HCT116 (cell line): ENCODE data around the gene MYL4. TPM values are rescaled to one million over a fixed set of nuclear protein-coding genes. Genes with fewer than 3 reads are reported as not detected.

Experiments used
- ATAC-seq: fragments of 200-7000 bp; cut with Tn5 transposase; 2 replicates; pipeline ENCODE4 v1.9.1; 2020; ENCODE audit warnings: mild to moderate bottlenecking, moderate library complexity
- BruUV-seq: library from RNA; stranded (reverse); fragments of 400-500 nt; replicated peaks from 2 replicates; lab custom pipeline; 2021; lab: Mats Ljungman, UMichigan
- CTCF ChIA-PET: fragments of 300-600 bp; sonication (Branson Sonifier 250); formaldehyde crosslinking; loops from one replicate; lab custom pipeline; 2021; ENCODE audit warnings: antibody characterized with exemption; lab: Charles Lee
- POLR2A ChIA-PET: fragments of 300-600, 350-600 bp; sonication (Branson Sonifier 250); formaldehyde crosslinking; loops from one replicate; lab custom pipeline; 2021; ENCODE audit warnings: antibody characterized with exemption; lab: Charles Lee
- RAD21 ChIA-PET, 2 experiments: fragments of 300-600 bp; sonication (Branson Sonifier 250); formaldehyde crosslinking; loops; one replicate each; lab custom pipeline; 2023; ENCODE audit warnings: low total read pairs in 2 of 2; ENCODE audit not compliant: uncharacterized antibody in 2 of 2, unreplicated experiment in 2 of 2, low non-redundant PET in 1 of 2; lab: Charles Lee
- DNase-seq: peaks from one replicate; pipeline ENCODE4 v3.0.0-alpha.2; 2010; ENCODE audit warnings: low read depth, low spot score
- H2AFZ ChIP-seq: fragments of 200-600 bp; shearing (Covaris generic), sonication (generic); 2 replicates; pipeline ENCODE4 v1.6.1; 2017; ENCODE audit warnings: low read depth, mixed run types, mixed read lengths, antibody characterized with exemption, low read length; ENCODE audit not compliant: poor library complexity, severe bottlenecking
- H3K27ac ChIP-seq: 2 replicates; pipeline ENCODE4 v1.5.1; 2012; ENCODE audit warnings: low read depth, low read length
- H3K27me3 ChIP-seq: fragments of 200-600 bp; sonication (generic); 2 replicates; pipeline ENCODE4 v1.6.1; 2016; ENCODE audit warnings: mixed run types, low read length, mixed read lengths; ENCODE audit not compliant: insufficient read depth
- H3K36me3 ChIP-seq, 2 experiments: fragments of 200-500 bp in 1 of 2; fragments of 200-600 bp in 1 of 2; sonication (Bioruptor generic) in 1 of 2; sonication (generic) in 1 of 2; 2 replicates each; pipeline versions ENCODE4 v1.5.1 to v1.6.1; 2014 to 2016; ENCODE audit warnings: low read length in 2 of 2, inconsistent platforms in 1 of 2, mixed read lengths in 1 of 2, mixed run types in 1 of 2; ENCODE audit not compliant: insufficient read depth in 2 of 2, control insufficient read depth in 1 of 2
- H3K4me1 ChIP-seq, 2 experiments: fragments of 200-600 bp in 1 of 2; sonication (generic) in 1 of 2; 2 replicates each; pipeline versions ENCODE4 v1.5.1 to v1.6.1; 2012 to 2017; ENCODE audit warnings: low read length in 2 of 2, inconsistent platforms in 1 of 2, mild to moderate bottlenecking in 1 of 2, mixed read lengths in 1 of 2, mixed run types in 1 of 2, moderate library complexity in 1 of 2; ENCODE audit not compliant: insufficient read depth in 2 of 2, control insufficient read depth in 1 of 2
- H3K4me2 ChIP-seq: fragments of 200-600 bp; sonication (generic); 2 replicates; pipeline ENCODE4 v1.6.1; 2017; ENCODE audit warnings: mixed run types, low read length, mixed read lengths
- H3K4me3 ChIP-seq, 2 experiments: fragments of 200-600 bp in 1 of 2; sonication (generic) in 1 of 2; replicated peaks in 1 of 2; 2 replicates each; pipeline ENCODE4 v1.5.1; 2011 to 2016; ENCODE audit warnings: low read length in 2 of 2, control low read depth in 1 of 2, low read depth in 1 of 2, mild to moderate bottlenecking in 1 of 2, mixed read lengths in 1 of 2, mixed run types in 1 of 2
- H3K79me2 ChIP-seq: fragments of 200-600 bp; sonication (generic); 2 replicates; pipeline ENCODE4 v1.6.1; 2017; ENCODE audit warnings: mild to moderate bottlenecking, mixed run types, low read length, moderate library complexity, mixed read lengths; ENCODE audit not compliant: insufficient read depth
- H3K9ac ChIP-seq: fragments of 200-600 bp; sonication (generic); 2 replicates; pipeline ENCODE4 v1.6.1; 2016; ENCODE audit warnings: low read length, mixed read lengths
- H3K9me2 ChIP-seq: fragments of 200-600 bp; sonication (generic), shearing (Covaris generic); 2 replicates; pipeline ENCODE4 v1.6.1; 2017; ENCODE audit warnings: mixed run types, mild to moderate bottlenecking, moderate library complexity; ENCODE audit not compliant: insufficient read depth
- H3K9me3 ChIP-seq, 2 experiments: fragments of 200-500 bp in 1 of 2; fragments of 200-600 bp in 1 of 2; sonication (Bioruptor generic) in 1 of 2; sonication (generic) in 1 of 2; 2 replicates each; pipeline ENCODE4 v1.6.1; 2014 to 2017; ENCODE audit warnings: low read length in 2 of 2, mixed read lengths in 2 of 2, inconsistent platforms in 1 of 2, low read depth in 1 of 2, mild to moderate bottlenecking in 1 of 2, mixed run types in 1 of 2, moderate library complexity in 1 of 2; ENCODE audit not compliant: control insufficient read depth in 1 of 2, insufficient read depth in 1 of 2
- H4K20me1 ChIP-seq: fragments of 200-600 bp; sonication (generic), shearing (Covaris generic); 2 replicates; pipeline ENCODE4 v1.6.1; 2017; ENCODE audit warnings: mixed run types, mild to moderate bottlenecking, moderate library complexity; ENCODE audit not compliant: insufficient read depth
- CBX3 ChIP-seq: IDR thresholded peaks from 2 replicates; pipeline ENCODE4 v1.6.1; 2012; ENCODE audit warnings: low read depth
- CEBPB ChIP-seq: IDR thresholded peaks from 2 replicates; pipeline ENCODE4 v1.6.1; 2012; ENCODE audit warnings: low read depth
- EGR1 ChIP-seq: IDR thresholded peaks from 2 replicates; pipeline ENCODE4 v1.6.1; 2012; ENCODE audit warnings: low read depth
- ELF1 ChIP-seq: IDR thresholded peaks from 2 replicates; pipeline ENCODE4 v1.6.1; 2012; ENCODE audit warnings: low read depth, borderline replicate concordance
- JUND ChIP-seq: IDR thresholded peaks from 2 replicates; pipeline ENCODE4 v1.6.1; 2012
- POLR2AphosphoS5 ChIP-seq: IDR thresholded peaks from 2 replicates; pipeline ENCODE4 v1.6.1; 2011; ENCODE audit warnings: mild to moderate bottlenecking, low read depth, low read length, moderate library complexity
- RAD21 ChIP-seq: IDR thresholded peaks from 2 replicates; pipeline ENCODE4 v1.6.1; 2012; ENCODE audit warnings: low read depth, mild to moderate bottlenecking
- SIN3A ChIP-seq: IDR thresholded peaks from 2 replicates; pipeline ENCODE4 v1.6.1; 2012; ENCODE audit warnings: low read depth
- SP1 ChIP-seq: IDR thresholded peaks from 2 replicates; pipeline ENCODE4 v1.6.1; 2012; ENCODE audit warnings: low read depth
- SRF ChIP-seq: IDR thresholded peaks from 2 replicates; pipeline ENCODE4 v1.6.1; 2012; ENCODE audit warnings: low read depth
- TCF7L2 ChIP-seq: IDR thresholded peaks from 2 replicates; pipeline ENCODE4 v1.7.0; 2011; ENCODE audit warnings: borderline replicate concordance, inconsistent platforms; ENCODE audit not compliant: insufficient read depth, insufficient read length; ENCODE audit errors: extremely low read depth
- YY1 ChIP-seq: IDR thresholded peaks from 2 replicates; pipeline ENCODE4 v1.6.1; 2011; ENCODE audit warnings: low read length, low read depth, moderate library complexity, mild to moderate bottlenecking; ENCODE audit not compliant: insufficient replicate concordance; ENCODE audit errors: extremely low read depth
- ZFX ChIP-seq: fragments of 450-650 bp; IDR thresholded peaks from 2 replicates; pipeline ENCODE4 v1.6.1; 2017
- intact Hi-C: fragments of 100-400 bp; cut with micrococcal nuclease; formaldehyde crosslinking; loops from 2 replicates; pipeline ENCODE4 v1.10.0; 2022
- total RNA-seq: library from RNA; stranded (reverse); gene quantifications from one replicate; pipeline ENCODE4 v1.2.1, GENCODE V29; 2021; ENCODE audit not compliant: unreplicated experiment
- TF ChIP-seq, protein P1 (sequence below): IDR thresholded peaks from 2 replicates; pipeline ENCODE4 v1.6.1; 2012
- TF ChIP-seq, protein P2 (sequence below): IDR thresholded peaks from 2 replicates; pipeline ENCODE4 v1.6.1; 2012
- TF ChIP-seq, protein P3 (sequence below), 3 experiments: fragments of 200-600 bp in 1 of 3; sonication (generic) in 1 of 3; IDR thresholded peaks in 2 of 3; conservative IDR thresholded peaks in 1 of 3; 2 replicates each; pipeline ENCODE4 v1.5.1; 2012 to 2017; ENCODE audit warnings: low read depth in 2 of 3, low read length in 2 of 3, antibody characterized with exemption in 1 of 3, borderline replicate concordance in 1 of 3, control low read depth in 1 of 3, mild to moderate bottlenecking in 1 of 3, mixed read lengths in 1 of 3, mixed run types in 1 of 3, moderate library complexity in 1 of 3; ENCODE audit not compliant: insufficient read depth in 1 of 3
- TF ChIP-seq, protein P4 (sequence below): IDR thresholded peaks from 2 replicates; pipeline ENCODE4 v1.6.1; 2012; ENCODE audit warnings: low read depth

The MYL4 gene
- total RNA-seq, 1 experiment from 2014 or later: 0.32 TPM

DNA sequence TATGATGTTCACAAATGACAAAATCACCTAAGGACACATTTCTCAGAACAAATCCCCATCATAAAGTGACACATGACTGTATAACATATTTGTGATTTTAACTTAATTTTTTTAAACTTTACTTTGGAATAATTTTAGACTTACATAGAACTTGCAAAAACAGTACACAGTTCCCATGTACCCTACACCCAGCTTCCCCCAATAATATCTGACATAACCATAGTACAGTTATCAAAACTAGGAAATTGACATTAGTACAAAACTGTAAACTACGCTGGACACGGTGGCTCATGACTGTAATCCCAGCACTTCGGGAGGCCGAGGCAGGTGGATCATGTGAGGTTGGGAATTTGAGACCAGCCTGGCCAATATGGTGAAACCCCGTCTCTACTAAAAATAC, 44.9 kb upstream of the MYL4 start (continued):
- TF ChIP-seq, protein P1, sequence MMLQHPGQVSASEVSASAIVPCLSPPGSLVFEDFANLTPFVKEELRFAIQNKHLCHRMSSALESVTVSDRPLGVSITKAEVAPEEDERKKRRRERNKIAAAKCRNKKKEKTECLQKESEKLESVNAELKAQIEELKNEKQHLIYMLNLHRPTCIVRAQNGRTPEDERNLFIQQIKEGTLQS: no peak
- TF ChIP-seq, protein P2, sequence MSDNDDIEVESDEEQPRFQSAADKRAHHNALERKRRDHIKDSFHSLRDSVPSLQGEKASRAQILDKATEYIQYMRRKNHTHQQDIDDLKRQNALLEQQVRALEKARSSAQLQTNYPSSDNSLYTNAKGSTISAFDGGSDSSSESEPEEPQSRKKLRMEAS: no peak
- TF ChIP-seq EGR1: no peak

DNA sequence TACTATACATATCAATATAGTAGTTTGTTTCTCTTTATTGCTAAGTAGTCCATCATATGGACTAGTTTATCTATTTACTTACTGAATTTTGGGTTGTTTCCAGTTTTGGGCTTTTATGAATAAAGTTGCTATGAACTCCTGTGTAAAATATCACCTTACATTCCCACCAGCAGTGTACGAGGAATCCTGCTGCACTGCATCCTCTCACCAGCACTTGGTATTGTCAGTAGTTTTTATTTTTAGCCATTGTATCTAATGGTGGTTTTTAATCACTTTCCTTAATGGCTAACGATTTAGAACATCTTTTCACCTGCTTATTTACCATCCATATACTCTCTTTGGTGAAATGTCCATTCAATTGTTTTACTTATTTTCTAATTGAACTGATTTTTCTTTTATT, 44.0 kb upstream of the MYL4 start:
- ChIA-PET RAD21 (no interaction called here), POLR2A (no interaction called here), CTCF (no interaction called here)
- no peak overlapping the region for H3K27ac ChIP-seq
- no peaks in the 10 kb centered on the region for H4K20me1 ChIP-seq
- no TSS peak for BruUV-seq
- no peaks in the 10 kb centered on the region for H3K9me2 ChIP-seq
- H3K4me1 ChIP-seq: no peaks in the 10 kb centered on the region
- H3K27me3 ChIP-seq: no peaks in the 10 kb centered on the region
- peaks cover 64% of the 10 kb centered on the region for H3K79me2 ChIP-seq
- intact Hi-C loops: loop anchor here (10.0 kb wide), 1 partner anchor 150 kb away; no protein-coding TSS in a partner anchor
- H2AFZ ChIP-seq: no peak overlapping the region
- no peak overlapping the region for H3K4me2 ChIP-seq
- H3K9me3 ChIP-seq: no peaks in the 10 kb centered on the region
- H3K9ac ChIP-seq: no peak overlapping the region
- ATAC-seq (no peak), DNase-seq (no peak)
- H3K4me3 ChIP-seq: no peak overlapping the region
- TF ChIP-seq EGR1 (no peak), ELF1 (no peak), YY1 (no peak), POLR2AphosphoS5 (no peak), SIN3A (no peak), SP1 (no peak), ZFX (no peak), SRF (no peak), RAD21 (no peak), JUND (no peak), CEBPB (no peak), CBX3 (no peak), TCF7L2 (no peak)
- TF ChIP-seq, protein P3, sequence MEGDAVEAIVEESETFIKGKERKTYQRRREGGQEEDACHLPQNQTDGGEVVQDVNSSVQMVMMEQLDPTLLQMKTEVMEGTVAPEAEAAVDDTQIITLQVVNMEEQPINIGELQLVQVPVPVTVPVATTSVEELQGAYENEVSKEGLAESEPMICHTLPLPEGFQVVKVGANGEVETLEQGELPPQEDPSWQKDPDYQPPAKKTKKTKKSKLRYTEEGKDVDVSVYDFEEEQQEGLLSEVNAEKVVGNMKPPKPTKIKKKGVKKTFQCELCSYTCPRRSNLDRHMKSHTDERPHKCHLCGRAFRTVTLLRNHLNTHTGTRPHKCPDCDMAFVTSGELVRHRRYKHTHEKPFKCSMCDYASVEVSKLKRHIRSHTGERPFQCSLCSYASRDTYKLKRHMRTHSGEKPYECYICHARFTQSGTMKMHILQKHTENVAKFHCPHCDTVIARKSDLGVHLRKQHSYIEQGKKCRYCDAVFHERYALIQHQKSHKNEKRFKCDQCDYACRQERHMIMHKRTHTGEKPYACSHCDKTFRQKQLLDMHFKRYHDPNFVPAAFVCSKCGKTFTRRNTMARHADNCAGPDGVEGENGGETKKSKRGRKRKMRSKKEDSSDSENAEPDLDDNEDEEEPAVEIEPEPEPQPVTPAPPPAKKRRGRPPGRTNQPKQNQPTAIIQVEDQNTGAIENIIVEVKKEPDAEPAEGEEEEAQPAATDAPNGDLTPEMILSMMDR (IDR thresholded peaks at IDR 0.05 in 2 of 3, conservative IDR thresholded peaks at IDR 0.05 in 1 of 3; ENCODE audit: borderline replicate concordance in 1 of 3, insufficient read depth in 1 of 3, low read depth in 2 of 3, low read length in 2 of 3): no peak
- TF ChIP-seq, protein P2: no peak
- TF ChIP-seq, protein P4, sequence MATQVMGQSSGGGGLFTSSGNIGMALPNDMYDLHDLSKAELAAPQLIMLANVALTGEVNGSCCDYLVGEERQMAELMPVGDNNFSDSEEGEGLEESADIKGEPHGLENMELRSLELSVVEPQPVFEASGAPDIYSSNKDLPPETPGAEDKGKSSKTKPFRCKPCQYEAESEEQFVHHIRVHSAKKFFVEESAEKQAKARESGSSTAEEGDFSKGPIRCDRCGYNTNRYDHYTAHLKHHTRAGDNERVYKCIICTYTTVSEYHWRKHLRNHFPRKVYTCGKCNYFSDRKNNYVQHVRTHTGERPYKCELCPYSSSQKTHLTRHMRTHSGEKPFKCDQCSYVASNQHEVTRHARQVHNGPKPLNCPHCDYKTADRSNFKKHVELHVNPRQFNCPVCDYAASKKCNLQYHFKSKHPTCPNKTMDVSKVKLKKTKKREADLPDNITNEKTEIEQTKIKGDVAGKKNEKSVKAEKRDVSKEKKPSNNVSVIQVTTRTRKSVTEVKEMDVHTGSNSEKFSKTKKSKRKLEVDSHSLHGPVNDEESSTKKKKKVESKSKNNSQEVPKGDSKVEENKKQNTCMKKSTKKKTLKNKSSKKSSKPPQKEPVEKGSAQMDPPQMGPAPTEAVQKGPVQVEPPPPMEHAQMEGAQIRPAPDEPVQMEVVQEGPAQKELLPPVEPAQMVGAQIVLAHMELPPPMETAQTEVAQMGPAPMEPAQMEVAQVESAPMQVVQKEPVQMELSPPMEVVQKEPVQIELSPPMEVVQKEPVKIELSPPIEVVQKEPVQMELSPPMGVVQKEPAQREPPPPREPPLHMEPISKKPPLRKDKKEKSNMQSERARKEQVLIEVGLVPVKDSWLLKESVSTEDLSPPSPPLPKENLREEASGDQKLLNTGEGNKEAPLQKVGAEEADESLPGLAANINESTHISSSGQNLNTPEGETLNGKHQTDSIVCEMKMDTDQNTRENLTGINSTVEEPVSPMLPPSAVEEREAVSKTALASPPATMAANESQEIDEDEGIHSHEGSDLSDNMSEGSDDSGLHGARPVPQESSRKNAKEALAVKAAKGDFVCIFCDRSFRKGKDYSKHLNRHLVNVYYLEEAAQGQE: no peak
- H3K36me3 ChIP-seq: peaks cover 5 to 31% of the 10 kb centered on the region in 2 experiments; a peak in 3 of 4 replicates
